Activated CD4-positive, alpha-beta T cell treated with anti-CD3 and anti-CD28 coated beads, Interleukin-10, Interleukin-2, amounts not matched to agents 100 ng/mL and 50 ng/mL, durations not matched to agents 16 hours and 8 hours (primary cell): ENCODE data around the gene POLR1G.
"Not testable (repeated sequence)": the region's sequence is repeated elsewhere in the genome, so short reads cannot be mapped to it uniquely, and the experiment has no call there.

Experiments
- DNase-seq: peaks from one replicate; pipeline ENCODE4 v3.0.0-alpha.2; 2020

Gene POLR1G

GRCh38 chr19:45421947-45422498 is 15.6 kb downstream of the POLR1G start:
- DNase-seq, result no peak

- no peak for DNase-seq
Measured at GRCh38 chr19:45423033-45423588, 16.7 kb downstream of the POLR1G start.

GRCh38 chr19:45423589-45424190 is 17.2 kb downstream of the POLR1G start, which contains the start of gene ERCC1:
Gene ERCC1, minus strand, starts transcription at chr19:45423917. Its CDS starts 543 bp downstream, at chr19:45423374.
- DNase-seq, result peak; percentile 95

- peak; percentile 77 for DNase-seq
Measured at GRCh38 chr19:45424191-45425058, 18.0 kb downstream of the POLR1G start.

- DNase-seq, result no peak
Measured at GRCh38 chr19:45428384-45429231, 22.2 kb downstream of the POLR1G start.

GRCh38 chr19:45429896-45430295 is 23.5 kb downstream of the POLR1G start:
- not testable (repeated sequence) for DNase-seq

- not testable (repeated sequence) for DNase-seq
Measured at GRCh38 chr19:45431008-45431407, 24.6 kb downstream of the POLR1G start.

GRCh38 chr19:45432543-45432942 is 26.1 kb downstream of the POLR1G start:
- DNase-seq, result not testable (repeated sequence)

GRCh38 chr19:45437328-45437727 is 30.9 kb downstream of the POLR1G start:
- no peak for DNase-seq

GRCh38 chr19:45439190-45439568 is 32.7 kb downstream of the POLR1G start:
- DNase-seq, result no peak

GRCh38 chr19:45439569-45440258 is 33.3 kb downstream of the POLR1G start:
- peak; percentile 82 for DNase-seq

GRCh38 chr19:45440259-45440638 is 33.8 kb downstream of the POLR1G start:
- no peak for DNase-seq

- DNase-seq, result no peak
Measured at GRCh38 chr19:45440873-45441654, 34.6 kb downstream of the POLR1G start.

GRCh38 chr19:45442408-45442777 is 35.9 kb downstream of the POLR1G start:
- no peak for DNase-seq

GRCh38 chr19:45442778-45443461 is 36.5 kb downstream of the POLR1G start:
- peak; percentile 37 for DNase-seq

- DNase-seq, result peak; percentile 59
Measured at GRCh38 chr19:45443462-45444317, 37.2 kb downstream of the POLR1G start.

GRCh38 chr19:45444318-45445041 is 38.0 kb downstream of the POLR1G start:
- DNase-seq, result peak; percentile 85

- no peak for DNase-seq
Measured at GRCh38 chr19:45445139-45445538, 38.7 kb downstream of the POLR1G start.

- DNase-seq, result peak; percentile 55
Measured at GRCh38 chr19:45446295-45446694, 39.9 kb downstream of the POLR1G start.
